Kidney capillary endothelial cell (primary cell): ENCODE measurements around the gene NFIA.

Experiments
- DNase-seq: peaks from one replicate; pipeline ENCODE4 v3.0.0-alpha.2; 2018; ENCODE audit warnings: low spot score

The NFIA gene

GRCh38 chr1:61152469-61153105, 70.2 kb downstream of the NFIA start:
- DNase-seq: no peak

- DNase-seq: no peak
These were observed 74.5 kb downstream of the NFIA start for GRCh38 chr1:61156576-61157467.

- no peak for DNase-seq
These were observed 75.2 kb downstream of the NFIA start for GRCh38 chr1:61157468-61157987.

GRCh38 chr1:61158591-61158990, 76.2 kb downstream of the NFIA start:
- DNase-seq: no peak

- DNase-seq: no peak
These were observed 78.2 kb downstream of the NFIA start for GRCh38 chr1:61160526-61160925.

- no peak for DNase-seq
These were observed 80.3 kb downstream of the NFIA start for GRCh38 chr1:61162520-61163258.

- no peak for DNase-seq
These were observed 81.0 kb downstream of the NFIA start for GRCh38 chr1:61163355-61163754.

- no peak for DNase-seq
These were observed 83.0 kb downstream of the NFIA start for GRCh38 chr1:61165402-61165801.

GRCh38 chr1:61167309-61167708, 84.9 kb downstream of the NFIA start:
- no peak for DNase-seq

- DNase-seq: no peak
These were observed 86.7 kb downstream of the NFIA start for GRCh38 chr1:61169045-61169444.

- DNase-seq: no peak
These were observed 87.3 kb downstream of the NFIA start for GRCh38 chr1:61169634-61170033.

- DNase-seq: no peak
These were observed 88.2 kb downstream of the NFIA start for GRCh38 chr1:61170328-61171238.

GRCh38 chr1:61171346-61171745, 89.0 kb downstream of the NFIA start:
- no peak for DNase-seq

- no peak for DNase-seq
These were observed 89.6 kb downstream of the NFIA start for GRCh38 chr1:61171974-61172373.

- no peak for DNase-seq
These were observed 90.8 kb downstream of the NFIA start for GRCh38 chr1:61173118-61173517.

GRCh38 chr1:61174060-61174795, 91.9 kb downstream of the NFIA start:
- no peak for DNase-seq

GRCh38 chr1:61175976-61176375, 93.6 kb downstream of the NFIA start:
- no peak for DNase-seq

- no peak for DNase-seq
These were observed 99.0 kb downstream of the NFIA start for GRCh38 chr1:61181067-61182038.

GRCh38 chr1:61182049-61182448, 99.7 kb downstream of the NFIA start:
- DNase-seq: peak; percentile 48

GRCh38 chr1:61182480-61182879, 100.1 kb downstream of the NFIA start:
- DNase-seq: no peak
